GM03348 (cell line): ENCODE data around the gene ETV7.

Source experiments
- DNase-seq: peaks from one replicate; pipeline ENCODE4 v3.0.0; 2012; ENCODE audit warnings: low spot score

The ETV7 gene

GRCh38 chr6:36320475-36320874 lies 67.0 kb downstream of the ETV7 start:
- no peak for DNase-seq

DNA sequence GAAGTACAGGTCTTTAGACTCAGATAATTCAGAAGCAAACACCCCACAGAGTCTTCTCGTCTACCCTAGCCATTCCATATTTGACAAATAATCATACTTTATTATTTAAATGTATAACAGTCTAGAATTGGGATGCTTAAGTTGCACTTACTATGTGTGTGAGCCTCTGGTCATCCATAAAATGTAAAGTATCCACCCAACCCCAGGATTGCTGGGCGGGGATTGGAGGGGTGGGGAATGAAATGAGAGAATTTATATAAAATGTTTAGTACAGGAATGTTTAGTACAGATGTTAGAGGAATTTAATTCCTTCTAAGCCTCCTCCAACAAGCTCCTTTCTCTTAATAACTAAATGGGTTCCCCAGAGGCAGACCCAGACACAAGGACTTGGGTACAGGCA lies 67.6 kb downstream of the ETV7 start:
- no peak for DNase-seq

- DNase-seq, result no peak
Observed at GRCh38 chr6:36319436-36319762, 68.1 kb downstream of the ETV7 start.

DNA sequence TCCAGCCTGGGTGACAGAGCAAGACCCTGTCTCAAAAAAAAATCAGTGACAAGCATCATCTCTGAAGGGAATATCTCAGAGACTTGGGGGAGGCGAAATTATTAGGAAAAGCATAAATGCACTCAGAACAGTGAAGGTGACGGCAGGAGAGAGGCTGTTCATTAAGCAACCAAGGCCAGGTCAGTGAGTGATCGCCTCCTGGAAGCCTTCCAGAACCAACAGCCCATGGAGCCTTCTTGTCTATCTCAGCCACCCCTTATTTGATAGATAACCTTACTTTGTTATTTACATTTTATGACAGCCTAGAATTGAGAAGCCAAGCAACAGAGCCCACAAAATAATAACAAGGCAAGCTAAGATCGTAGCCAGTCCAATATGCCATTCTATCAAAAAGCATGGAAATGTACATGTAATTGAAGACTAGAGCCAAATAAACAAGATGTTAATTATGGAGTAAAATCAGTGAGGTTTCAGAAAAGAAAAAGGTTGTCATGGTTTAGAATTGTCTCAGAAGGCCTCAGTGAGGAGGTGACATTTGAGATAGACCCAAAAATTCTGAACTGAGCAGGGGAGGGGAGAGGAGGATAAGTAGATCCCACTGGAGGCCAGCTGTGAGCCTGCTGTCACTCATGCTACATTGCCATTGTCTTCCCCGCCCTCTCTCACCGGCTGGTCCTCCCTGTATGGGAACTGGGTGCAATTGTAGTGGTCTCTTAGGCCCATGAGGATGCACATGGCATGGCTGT lies 68.6 kb downstream of the ETV7 start:
- no peak for DNase-seq

GRCh38 chr6:36317623-36318022 lies 69.8 kb downstream of the ETV7 start:
- no peak for DNase-seq
